K562 (cell line): ENCODE results near the gene WDR62. TPM values are rescaled to one million over a fixed set of nuclear protein-coding genes. Genes with fewer than 3 reads are reported as not detected.

Experiments
- BRD4 ChIP-seq: fragments of 200-600 bp; sonication (generic); IDR thresholded peaks from 2 replicates; pipeline ENCODE4 v1.6.1; 2017; ENCODE audit warnings: inconsistent platforms
- FOS ChIP-seq: IDR thresholded peaks from 3 replicates; pipeline ENCODE4 v1.6.1; 2011; ENCODE audit not compliant: insufficient read length; ENCODE audit errors: extremely low read depth
- FOXK2 ChIP-seq, 2 experiments: fragments of 450-650 bp; IDR thresholded peaks in 1 of 2; conservative IDR thresholded peaks in 1 of 2; 2 replicates each; pipeline ENCODE4 v1.6.1; 2016; ENCODE audit warnings: low read depth in 2 of 2, mild to moderate bottlenecking in 1 of 2
- GATA2 ChIP-seq: sonication (generic); formaldehyde crosslinking; IDR thresholded peaks from 2 replicates; pipeline ENCODE4 v1.4.0; 2020; ENCODE audit warnings: mild to moderate bottlenecking, missing genetic modification reagents
- GTF2E2 ChIP-seq: fragments of 200-800 bp; sonication (Bioruptor generic); IDR thresholded peaks from 2 replicates; pipeline ENCODE4 v1.6.1; 2016; ENCODE audit warnings: missing genetic modification characterization, missing compliant biosample characterization
- HNRNPLL ChIP-seq: fragments of 200-400 bp; formaldehyde crosslinking; IDR thresholded peaks from 2 replicates; pipeline ENCODE4 v1.6.1; 2017; ENCODE audit warnings: low read length, low read depth, mild to moderate bottlenecking; ENCODE audit not compliant: poor library complexity, severe bottlenecking
- HOMEZ ChIP-seq: fragments of 250-450 bp; sonication (Bioruptor Pico); IDR thresholded peaks from 2 replicates; pipeline ENCODE4 v1.4.0; 2020; ENCODE audit warnings: mild to moderate bottlenecking, moderate library complexity
- IRF1 ChIP-seq: sonication (generic); formaldehyde crosslinking; IDR thresholded peaks from 2 replicates; pipeline ENCODE4 v1.8.0; 2022; ENCODE audit warnings: missing genetic modification reagents, mild to moderate bottlenecking, borderline replicate concordance
- KLF6 ChIP-seq: fragments of 250-450 bp; sonication (Bioruptor Pico); IDR thresholded peaks from 2 replicates; pipeline ENCODE4 v1.4.0; 2020; ENCODE audit warnings: mild to moderate bottlenecking, moderate library complexity, borderline replicate concordance
- MLLT1 ChIP-seq, 2 experiments: fragments of 450-650 bp; IDR thresholded peaks; 2 replicates each; pipeline ENCODE4 v1.6.1; 2016
- NR0B1 ChIP-seq: fragments of 450-650 bp; IDR thresholded peaks from one replicate; pipeline ENCODE4 v1.6.1; 2018; ENCODE audit warnings: mild to moderate bottlenecking, moderate library complexity; ENCODE audit not compliant: partially characterized antibody
- PHF21A ChIP-seq: fragments of 450-650 bp; IDR thresholded peaks from 2 replicates; pipeline ENCODE4 v1.6.1; 2017; ENCODE audit warnings: low read depth, borderline replicate concordance
- PRPF4 ChIP-seq: fragments of 200-400 bp; formaldehyde crosslinking; IDR thresholded peaks from one replicate; pipeline ENCODE4 v1.6.1; 2017; ENCODE audit warnings: low read length, low read depth, mild to moderate bottlenecking; ENCODE audit not compliant: insufficient read depth, poor library complexity, severe bottlenecking
- SIX5 ChIP-seq, 2 experiments: IDR thresholded peaks; 2 replicates each; pipeline ENCODE4 v1.6.1; 2011; ENCODE audit warnings: low read length in 2 of 2, borderline replicate concordance in 1 of 2, low read depth in 1 of 2, mild to moderate bottlenecking in 1 of 2, moderate library complexity in 1 of 2; ENCODE audit not compliant: insufficient read depth in 1 of 2
- SMARCE1 ChIP-seq: fragments of 450-650 bp; IDR thresholded peaks from 2 replicates; pipeline ENCODE4 v1.7.1; 2016; ENCODE audit warnings: mild to moderate bottlenecking
- THRAP3 ChIP-seq: fragments of 450-650 bp; IDR thresholded peaks from 2 replicates; pipeline ENCODE4 v1.6.1; 2016; ENCODE audit warnings: mild to moderate bottlenecking, inconsistent platforms, borderline replicate concordance
- ZBTB43 ChIP-seq: sonication (generic); formaldehyde crosslinking; IDR thresholded peaks from 2 replicates; pipeline ENCODE4 v1.8.0; 2023; ENCODE audit warnings: mild to moderate bottlenecking, missing genetic modification reagents
- ZNF408 ChIP-seq: fragments of 250-450 bp; sonication (Bioruptor Pico); IDR thresholded peaks from 2 replicates; pipeline ENCODE4 v1.4.0; 2020; ENCODE audit warnings: low read depth, mild to moderate bottlenecking, moderate library complexity
- ZNF584 ChIP-seq: fragments of 200-800 bp; sonication (Bioruptor generic); IDR thresholded peaks from 2 replicates; pipeline ENCODE4 v1.6.1; 2016; ENCODE audit warnings: low read depth, mild to moderate bottlenecking, missing genetic modification characterization, missing compliant biosample characterization
- ZNF764 ChIP-seq: fragments of 250-450 bp; sonication (Bioruptor Pico); IDR thresholded peaks from 2 replicates; pipeline ENCODE4 v1.4.0; 2020; ENCODE audit warnings: low read depth, mild to moderate bottlenecking, moderate library complexity
- polyA plus RNA-seq, 8 experiments: library from polyadenylated mRNA; depleted of rRNA in 4 of 8; stranded (reverse) in 5 of 8; unstranded in 3 of 8; fragments of >200 nt; fragmentation: Nextera tagmentation in 2 of 8; fragmentation: Illumina TruSeq in 1 of 8; extraction: Ambion mirVana in 2 of 8; extraction: Trizol in 1 of 8; gene quantifications; 2 replicates each; pipeline versions ENCODE4 v1.2.1 to v1.2.3, GENCODE V29; 2011 to 2014; ENCODE audit warnings: inconsistent platforms in 1 of 8, missing spikeins in 1 of 8
- total RNA-seq, 7 experiments: library from RNA; depleted of rRNA in 6 of 7; stranded (reverse); fragments of >200 nt in 6 of 7; fragmentation: Illumina TruSeq in 2 of 7; extraction: Trizol in 2 of 7; gene quantifications; 2 replicates each; pipeline versions ENCODE4 v1.2.1 to v1.2.3, GENCODE V29; 2011 to 2021; ENCODE audit warnings: low replicate concordance in 1 of 7

WDR62 gene
- total and polyA plus RNA-seq, 9 of the 15 experiments (the other 6 are each of a cell fraction or from before 2014, with no cell fraction given): 0.35 to 32.8 (median 14.4) TPM

- TF ChIP-seq NR0B1 (no peak), THRAP3 (no peak), PHF21A (peak; percentile 65; the same call in 1 of the 2 replicates), FOXK2 (conservative IDR thresholded peaks at IDR 0.05 in 1 of 2, IDR thresholded peaks at IDR 0.05 in 1 of 2; ENCODE audit: low read depth in 2 of 2) (no peak), HNRNPLL (no peak), ZNF408 (CRISPR knock-in tag) (no peak), PRPF4 (no peak), MLLT1 (IDR thresholded peaks at IDR 0.05) (no peak), GTF2E2 (tag) (peak; percentile 59; the same call in 1 of the 2 replicates), SIX5 (IDR thresholded peaks at IDR 0.05; ENCODE audit: borderline replicate concordance in 1 of 2, insufficient read depth in 1 of 2, low read depth in 1 of 2, low read length in 2 of 2) (no peak), HOMEZ (CRISPR knock-in tag) (no peak), GATA2 (CRISPR knock-in tag) (no peak), ZNF584 (CRISPR knock-in tag) (no peak), BRD4 (peak; percentile 57; the same call in 1 of the 2 replicates), ZBTB43 (CRISPR knock-in tag) (no peak), ZNF764 (CRISPR knock-in tag) (no peak), IRF1 (CRISPR knock-in tag) (no peak), FOS (peak; percentile 94), SMARCE1 (no peak), KLF6 (CRISPR knock-in tag) (no peak)
These were observed at the start of gene WDR62 (continued) for GRCh38 chr19:36054733-36055686.
